ENCODE data around the gene SPSB4.
"Not testable (repeated sequence)": the region's sequence is repeated elsewhere in the genome, so short reads cannot be mapped to it uniquely, and the experiment has no call there.

Gene SPSB4

GRCh38 chr3:141116721-141117120, 65.6 kb downstream of the SPSB4 start:
- DNase-seq (ENCODE audit: low spot score): no peak

- not testable (repeated sequence) for DNase-seq (ENCODE audit: low spot score)
Measured at GRCh38 chr3:141117982-141118381, 66.8 kb downstream of the SPSB4 start.

GRCh38 chr3:141122455-141123030, 71.4 kb downstream of the SPSB4 start:
- DNase-seq (ENCODE audit: low spot score): no peak

- no peak for DNase-seq (ENCODE audit: low spot score)
Measured at GRCh38 chr3:141123677-141124410, 72.7 kb downstream of the SPSB4 start.

- no peak for DNase-seq (ENCODE audit: low spot score)
Measured at GRCh38 chr3:141124715-141125114, 73.6 kb downstream of the SPSB4 start.

GRCh38 chr3:141125351-141125750, 74.2 kb downstream of the SPSB4 start:
- DNase-seq (ENCODE audit: low spot score): no peak

GRCh38 chr3:141126661-141127343, 75.7 kb downstream of the SPSB4 start:
- no peak for DNase-seq (ENCODE audit: low spot score)

GRCh38 chr3:141127344-141128125, 76.4 kb downstream of the SPSB4 start:
- DNase-seq (ENCODE audit: low spot score): no peak

- DNase-seq (ENCODE audit: low spot score): no peak
Measured at GRCh38 chr3:141128126-141128777, 77.1 kb downstream of the SPSB4 start.

- DNase-seq (ENCODE audit: low spot score): no peak
Measured at GRCh38 chr3:141129049-141129448, 77.9 kb downstream of the SPSB4 start.

GRCh38 chr3:141129541-141130011, 78.4 kb downstream of the SPSB4 start:
- DNase-seq (ENCODE audit: low spot score): no peak

- no peak for DNase-seq (ENCODE audit: low spot score)
Measured at GRCh38 chr3:141143517-141143916, 92.4 kb downstream of the SPSB4 start.

- no peak for DNase-seq (ENCODE audit: low spot score)
Measured at GRCh38 chr3:141146979-141147470, 95.9 kb downstream of the SPSB4 start.

- no peak for DNase-seq (ENCODE audit: low spot score)
Measured at GRCh38 chr3:141147657-141148056, 96.5 kb downstream of the SPSB4 start.

- no peak for DNase-seq (ENCODE audit: low spot score)
Measured at GRCh38 chr3:141148169-141148568, 97.0 kb downstream of the SPSB4 start.

GRCh38 chr3:141148770-141149169, 97.6 kb downstream of the SPSB4 start:
- no peak for DNase-seq (ENCODE audit: low spot score)

- DNase-seq (ENCODE audit: low spot score): no peak
Measured at GRCh38 chr3:141150081-141150830, 99.1 kb downstream of the SPSB4 start.

GRCh38 chr3:141150931-141151330, 99.8 kb downstream of the SPSB4 start:
- no peak for DNase-seq (ENCODE audit: low spot score)

- no peak for DNase-seq (ENCODE audit: low spot score)
Measured at GRCh38 chr3:141151439-141151838, 100.3 kb downstream of the SPSB4 start.

GRCh38 chr3:141152130-141152529, 101.0 kb downstream of the SPSB4 start:
- DNase-seq (ENCODE audit: low spot score): no peak
